H9 (cell line): ENCODE measurements around the gene KRTAP10-12. TPM values are rescaled to one million over a fixed set of nuclear protein-coding genes. Genes with fewer than 3 reads are reported as not detected.

Source experiments
- DNase-seq: peaks from one replicate; pipeline ENCODE4 v3.0.0-alpha.2; 2017
- H2AFZ ChIP-seq: one replicate; pipeline ENCODE4 v1.6.1; 2013; ENCODE audit warnings: mild to moderate bottlenecking, low read length, control low read depth, moderate library complexity
- H2AK5ac ChIP-seq: 2 replicates; pipeline ENCODE4 v1.6.1; 2013; ENCODE audit warnings: low read length, control low read depth, mixed read lengths; ENCODE audit not compliant: insufficient read length
- H2BK120ac ChIP-seq: one replicate; pipeline ENCODE4 v1.6.1; 2013; ENCODE audit warnings: low read depth, mild to moderate bottlenecking, low read length, control low read depth, inconsistent platforms; ENCODE audit not compliant: poor library complexity, severe bottlenecking
- H2BK12ac ChIP-seq: 2 replicates; pipeline ENCODE4 v1.6.1; 2013; ENCODE audit warnings: low read length, control low read depth, mixed read lengths, low read depth; ENCODE audit not compliant: insufficient read length
- H2BK15ac ChIP-seq: 2 replicates; pipeline ENCODE4 v1.6.1; 2013; ENCODE audit warnings: low read depth, low read length, control low read depth
- H2BK20ac ChIP-seq: one replicate; pipeline ENCODE4 v1.6.1; 2013; ENCODE audit warnings: low read depth, mild to moderate bottlenecking, low read length, control low read depth, inconsistent platforms; ENCODE audit not compliant: poor library complexity, severe bottlenecking
- H2BK5ac ChIP-seq: 2 replicates; pipeline ENCODE4 v1.6.1; 2013; ENCODE audit warnings: low read length, control low read depth, mixed read lengths; ENCODE audit not compliant: insufficient read length
- H3K14ac ChIP-seq: 2 replicates; pipeline ENCODE4 v1.6.1; 2013; ENCODE audit warnings: low read length, control low read depth; ENCODE audit not compliant: insufficient read depth
- H3K18ac ChIP-seq: 2 replicates; pipeline ENCODE4 v1.6.1; 2013; ENCODE audit warnings: low read depth, mild to moderate bottlenecking, mixed read lengths, low read length, control low read depth; ENCODE audit not compliant: insufficient read length
- H3K23ac ChIP-seq: 2 replicates; pipeline ENCODE4 v1.6.1; 2013; ENCODE audit warnings: low read length, control low read depth, mixed read lengths, low read depth; ENCODE audit not compliant: insufficient read length
- H3K23me2 ChIP-seq: 2 replicates; pipeline ENCODE4 v1.6.1; 2013; ENCODE audit warnings: low read depth, mild to moderate bottlenecking, mixed read lengths, low read length, control low read depth; ENCODE audit not compliant: insufficient read length, poor library complexity, severe bottlenecking
- H3K27ac ChIP-seq: 2 replicates; pipeline ENCODE4 v1.5.1; 2013; ENCODE audit warnings: low read length, control low read depth, mixed read lengths, low read depth; ENCODE audit not compliant: insufficient read length
- H3K27me3 ChIP-seq: 2 replicates; pipeline ENCODE4 v1.6.1; 2013; ENCODE audit warnings: low read length, control low read depth, inconsistent platforms; ENCODE audit not compliant: insufficient read depth
- H3K4ac ChIP-seq: 2 replicates; pipeline ENCODE4 v1.6.1; 2013; ENCODE audit warnings: low read depth, mild to moderate bottlenecking, control low read depth, inconsistent platforms, low read length, moderate library complexity
- H3K4me1 ChIP-seq: 2 replicates; pipeline ENCODE4 v1.6.1; 2013; ENCODE audit warnings: low read length, control low read depth, inconsistent platforms; ENCODE audit not compliant: insufficient read depth
- H3K4me2 ChIP-seq: 2 replicates; pipeline ENCODE4 v1.6.1; 2013; ENCODE audit warnings: low read length, control low read depth, mixed read lengths; ENCODE audit not compliant: insufficient read length, insufficient read depth
- H3K56ac ChIP-seq: 2 replicates; pipeline ENCODE4 v1.6.1; 2013; ENCODE audit warnings: low read depth, mild to moderate bottlenecking, mixed read lengths, low read length, control low read depth; ENCODE audit not compliant: insufficient read length
- H3K79me1 ChIP-seq: 2 replicates; pipeline ENCODE4 v1.6.1; 2013; ENCODE audit warnings: low read depth, mild to moderate bottlenecking, moderate library complexity, low read length, control low read depth, inconsistent platforms; ENCODE audit not compliant: insufficient read depth, poor library complexity, severe bottlenecking
- H3K79me2 ChIP-seq: 2 replicates; pipeline ENCODE4 v1.6.1; 2013; ENCODE audit warnings: low read length, control low read depth, inconsistent platforms; ENCODE audit not compliant: insufficient read depth
- H3K9ac ChIP-seq: 2 replicates; pipeline ENCODE4 v1.6.1; 2013; ENCODE audit warnings: low read length, control low read depth, mixed read lengths; ENCODE audit not compliant: insufficient read length; ENCODE audit errors: extremely low read depth
- H3K9me3 ChIP-seq: one replicate; pipeline ENCODE4 v1.6.1; 2013; ENCODE audit warnings: low read depth, low read length, inconsistent platforms; ENCODE audit not compliant: control insufficient read depth
- H3T11ph ChIP-seq: one replicate; pipeline ENCODE4 v1.6.1; 2013; ENCODE audit warnings: mild to moderate bottlenecking, low read length, control low read depth, inconsistent platforms
- H4K20me1 ChIP-seq: one replicate; pipeline ENCODE4 v1.6.1; 2013; ENCODE audit not compliant: control insufficient read depth, insufficient read length, insufficient read depth
- H4K5ac ChIP-seq: 2 replicates; pipeline ENCODE4 v1.6.1; 2013; ENCODE audit warnings: low read depth, mild to moderate bottlenecking, mixed read lengths, low read length, control low read depth; ENCODE audit not compliant: insufficient read length
- H4K8ac ChIP-seq: replicated peaks from 2 replicates; pipeline ENCODE4 v1.6.1; 2013; ENCODE audit warnings: low read length, control low read depth, mixed read lengths, low read depth; ENCODE audit not compliant: insufficient read length
- H4K91ac ChIP-seq: 2 replicates; pipeline ENCODE4 v1.6.1; 2013; ENCODE audit warnings: low read depth, mild to moderate bottlenecking, moderate library complexity, mixed read lengths, low read length, control low read depth; ENCODE audit not compliant: insufficient read length
- H3K27ac Mint-ChIP-seq, 3 experiments: 2 replicates in 2 of 3; 3 replicates in 1 of 3; pipeline ENCODE4 v1.8.0; 2020 to 2021; ENCODE audit warnings: mixed read lengths in 3 of 3, mild to moderate bottlenecking in 1 of 3, moderate library complexity in 1 of 3
- H3K27me3 Mint-ChIP-seq: 2 replicates; pipeline ENCODE4 v1.8.0; 2021; ENCODE audit warnings: low read depth, mild to moderate bottlenecking, moderate library complexity, mixed read lengths
- H3K36me3 Mint-ChIP-seq, 3 experiments: 2 replicates in 2 of 3; 3 replicates in 1 of 3; pipeline ENCODE4 v1.8.0; 2020 to 2021; ENCODE audit warnings: low read depth in 3 of 3, mixed read lengths in 3 of 3; ENCODE audit not compliant: insufficient read depth in 1 of 3
- H3K4me1 Mint-ChIP-seq, 2 experiments: 2 replicates each; pipeline ENCODE4 v1.8.0; 2020; ENCODE audit warnings: mixed read lengths in 2 of 2
- H3K4me3 Mint-ChIP-seq, 2 experiments: 2 replicates in 1 of 2; 3 replicates in 1 of 2; pipeline ENCODE4 v1.8.0; 2020 to 2021; ENCODE audit warnings: mild to moderate bottlenecking in 2 of 2, mixed read lengths in 2 of 2, moderate library complexity in 1 of 2
- H3K9me3 Mint-ChIP-seq, 2 experiments: 2 replicates in 1 of 2; 3 replicates in 1 of 2; pipeline ENCODE4 v1.8.0; 2020; ENCODE audit warnings: mild to moderate bottlenecking in 2 of 2, mixed read lengths in 2 of 2, moderate library complexity in 1 of 2
- CTCF ChIP-seq: fragments of 200-600 bp; sonication (generic); conservative IDR thresholded peaks from 3 replicates; pipeline ENCODE4 v1.8.0; 2021; ENCODE audit warnings: antibody characterized with exemption, mild to moderate bottlenecking
- WGBS: extraction: QIAGEN DNeasy Blood & Tissue Kit; methylation state at CpG from one replicate; pipeline ENCODE4 v1.1.7; 2013; ENCODE audit warnings: missing lambda C conversion rate, low lambda C conversion rate, mixed read lengths; ENCODE audit not compliant: insufficient read length; ENCODE audit errors: extremely low coverage; 5-methylcytosine and 5-hydroxymethylcytosine counted together
- total RNA-seq: library from RNA; stranded (reverse); gene quantifications from 2 replicates; pipeline ENCODE4 v1.2.1, GENCODE V29; 2021

KRTAP10-12 gene
- total RNA-seq, 1 experiment from 2014 or later: not detected

DNA sequence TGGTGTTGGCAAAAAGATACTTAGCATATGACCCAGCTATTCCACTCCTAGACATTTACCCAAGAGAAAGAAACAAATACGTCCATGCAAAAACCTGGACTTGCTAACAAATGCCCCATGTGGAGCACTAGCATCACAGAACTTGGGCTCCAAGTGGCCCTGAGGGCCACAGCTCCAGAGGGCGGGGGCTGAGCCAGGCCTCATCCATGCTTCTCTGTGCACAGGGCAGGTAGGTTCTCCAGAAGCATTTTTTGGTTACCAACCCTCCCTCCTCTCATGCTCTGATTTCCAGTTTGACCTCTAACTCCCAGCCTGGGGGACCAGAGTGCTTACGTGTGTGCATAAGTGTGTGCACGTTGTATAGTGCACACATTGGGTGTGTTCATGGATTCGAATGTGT is 32.3 kb upstream of the KRTAP10-12 start:
- no peak overlapping the region for H2BK20ac ChIP-seq
- WGBS: no CpG with 5 or more reads among the region's 5 CpGs

More for the DNA sequence above, 32.3 kb upstream of the KRTAP10-12 start:
- Histone ChIP-seq H3K4me2 (no peak overlapping the region), H2BK5ac (no peak overlapping the region), H3K79me2 (no peaks in the 10 kb centered on the region), H3K18ac (no peak overlapping the region), H2AK5ac (no peak overlapping the region), H3K79me1 (no peaks in the 10 kb centered on the region), H3K9ac (no peak overlapping the region), H2AFZ (no peak overlapping the region), H4K8ac (no peak overlapping the region), H2BK120ac (no peak overlapping the region), H3T11ph (no peak overlapping the region), H4K91ac (no peak overlapping the region), H3K23me2 (no peaks in the 10 kb centered on the region), H3K14ac (no peak overlapping the region), H2BK15ac (no peak overlapping the region), H4K5ac (no peak overlapping the region), H3K9me3 (no peaks in the 10 kb centered on the region), H3K56ac (no peak overlapping the region), H2BK12ac (no peak overlapping the region), H4K20me1 (no peaks in the 10 kb centered on the region), H3K27me3 (no peaks in the 10 kb centered on the region), H3K4me1 (no peaks in the 10 kb centered on the region), H3K27ac (no peak overlapping the region), H3K23ac (no peak overlapping the region), H3K4ac (no peak overlapping the region)
- DNase-seq: no peak
- Mint-ChIP-seq H3K27ac (no peak overlapping the region), H3K27me3 (peaks cover 2% of the 10 kb centered on the region; the same call in 1 of the 2 replicates), H3K4me3 (no peak overlapping the region), H3K9me3 (peaks cover 9 to 18% of the 10 kb centered on the region in 2 experiments), H3K4me1 (peaks cover 15 to 17% of the 10 kb centered on the region in 2 experiments), H3K36me3 (peaks cover 4 to 10% (median 6%) of the 10 kb centered on the region in 3 experiments)
- TF ChIP-seq CTCF: no peak
